ENCODE measurements around the gene ARL5C.

Gene ARL5C

DNA sequence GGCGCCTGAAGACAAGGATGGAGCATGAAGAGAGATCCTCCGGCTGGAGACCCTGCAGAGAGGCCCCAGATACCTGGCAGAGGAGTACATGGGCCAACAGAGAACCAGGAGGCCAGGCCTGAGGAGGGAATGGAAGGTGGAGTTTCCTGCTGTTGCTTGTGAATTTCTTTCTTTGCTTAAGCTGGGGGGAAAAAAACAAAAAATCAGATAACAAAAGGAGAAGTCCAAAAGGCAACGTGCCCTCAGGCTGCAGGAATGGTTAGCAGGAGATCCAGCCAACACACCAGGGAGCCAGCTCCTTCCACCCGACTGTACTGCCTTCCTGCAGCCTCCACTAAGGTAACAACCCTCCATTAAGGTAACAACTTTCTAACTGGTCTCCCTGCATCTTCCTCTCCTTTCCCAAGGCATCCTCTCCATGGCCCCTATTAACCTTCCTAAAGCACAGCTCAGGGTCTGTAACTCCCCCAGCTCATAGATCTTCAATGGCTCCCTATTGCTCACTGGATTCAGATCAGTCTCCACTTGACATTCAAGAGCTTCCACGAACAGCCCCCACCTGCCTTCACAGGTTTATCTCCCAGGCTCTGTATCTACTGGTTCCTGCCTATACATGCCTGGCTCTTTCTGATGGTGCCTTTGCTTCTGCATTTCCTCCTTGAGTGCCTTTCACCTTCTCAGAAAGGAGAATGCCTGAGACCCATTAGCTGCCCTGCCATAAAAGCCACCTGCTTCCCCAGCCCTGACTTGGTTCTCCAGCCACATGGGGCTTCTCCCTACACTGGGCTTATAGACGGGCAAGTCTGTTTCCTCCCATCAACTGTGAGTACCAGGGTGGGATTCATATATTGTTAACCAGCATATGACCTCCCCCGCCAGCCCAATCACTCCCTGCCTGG is 725 bp upstream of the ARL5C start:
- DNase-seq = no peak

DNA sequence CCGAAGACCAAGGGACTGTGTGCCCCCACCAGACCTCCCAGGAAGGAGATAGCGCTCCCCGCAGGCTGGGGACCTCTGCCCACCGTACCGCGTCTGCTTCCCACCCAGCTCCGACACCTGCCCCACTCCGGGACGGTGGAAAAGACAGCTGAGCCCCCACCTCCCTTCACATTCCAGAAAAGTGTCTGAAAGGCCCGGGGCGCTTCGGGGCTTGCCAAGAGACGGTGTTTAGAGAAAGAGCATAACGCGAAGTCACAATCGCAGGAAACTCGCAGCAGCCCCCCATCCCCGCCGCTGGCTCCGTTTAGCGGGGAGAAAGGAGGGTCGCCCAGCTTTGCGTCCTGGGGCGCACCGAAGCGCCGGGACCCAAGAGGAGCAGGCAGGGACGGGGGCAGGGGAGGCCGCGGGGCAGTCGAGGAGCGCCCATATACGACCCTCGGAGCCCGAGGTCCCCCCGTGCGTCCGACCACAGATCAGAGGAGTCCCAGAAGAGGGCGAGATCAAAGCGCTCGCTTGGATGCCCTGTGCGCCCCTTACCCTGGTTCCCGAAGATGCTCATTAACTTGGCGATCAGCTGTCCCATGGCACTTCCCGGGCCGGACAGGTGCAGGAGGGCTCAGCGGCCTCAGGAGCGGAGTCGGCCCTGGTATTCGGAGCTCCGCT is 652 bp downstream of the ARL5C start:
- DNase-seq = no peak

DNA sequence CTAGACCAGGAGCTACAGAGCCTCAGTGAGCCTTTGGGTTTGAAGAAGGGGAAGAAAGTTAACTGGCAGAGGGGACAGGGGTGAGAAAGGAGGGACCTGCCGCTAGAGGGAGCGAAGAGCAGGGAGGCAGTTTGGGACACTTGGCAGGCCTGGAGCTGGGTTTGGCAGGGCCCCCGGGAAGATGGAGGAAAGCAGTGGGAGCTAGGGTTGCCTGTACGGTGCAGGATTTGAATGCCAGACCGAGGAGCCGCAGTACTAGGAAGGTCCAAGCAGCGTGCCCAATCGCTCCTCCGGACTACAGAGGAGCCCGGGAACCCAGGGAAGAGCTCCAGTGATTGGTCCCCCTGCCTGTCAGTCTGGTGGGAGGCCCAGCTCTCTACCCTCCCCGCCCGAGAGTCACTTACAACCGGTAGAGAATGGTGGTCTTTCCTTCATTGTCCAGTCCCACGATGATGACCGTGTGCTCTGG is 1.3 kb downstream of the ARL5C start:
- peak; percentile 66 to 82 for DNase-seq

DNA sequence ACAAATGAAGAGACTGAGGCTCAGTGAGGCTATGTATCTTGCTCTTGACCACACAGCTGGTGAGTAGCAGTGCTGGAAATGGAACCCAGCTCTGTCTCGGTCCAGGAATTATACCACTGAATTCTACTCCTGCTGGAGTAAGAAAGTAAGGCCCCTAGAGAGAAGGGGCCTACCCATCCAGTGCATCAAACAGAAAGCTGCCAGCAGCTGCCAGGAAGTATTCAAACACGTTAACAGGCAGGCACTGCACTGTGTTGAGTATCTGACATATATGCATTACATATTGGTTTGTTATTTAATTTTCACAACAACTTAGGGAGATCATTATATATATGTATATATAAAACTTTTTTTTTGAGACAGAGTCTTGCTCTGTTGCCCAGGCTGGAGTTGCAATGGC is 4.0 kb downstream of the ARL5C start:
- no peak for DNase-seq

DNA sequence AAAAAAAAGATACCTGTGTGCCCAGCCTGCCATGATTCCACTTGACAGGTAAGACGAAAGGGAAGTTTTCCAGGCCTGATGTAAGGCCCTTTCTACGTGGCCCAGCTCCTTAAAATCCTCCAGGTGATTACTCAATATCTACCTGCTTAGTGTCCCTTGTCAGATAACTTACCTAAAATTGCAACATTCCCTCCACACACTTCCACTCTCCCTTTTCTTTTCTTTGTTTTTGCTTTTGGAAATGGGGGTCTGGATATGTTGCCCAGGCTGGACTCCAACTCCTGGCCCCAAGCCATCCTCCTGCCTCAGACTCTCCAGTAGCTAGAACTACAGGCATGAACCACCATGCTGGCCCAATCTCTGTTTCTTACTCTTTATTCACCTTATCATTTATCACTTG is 7.3 kb downstream of the ARL5C start:
- DNase-seq = no peak

DNA sequence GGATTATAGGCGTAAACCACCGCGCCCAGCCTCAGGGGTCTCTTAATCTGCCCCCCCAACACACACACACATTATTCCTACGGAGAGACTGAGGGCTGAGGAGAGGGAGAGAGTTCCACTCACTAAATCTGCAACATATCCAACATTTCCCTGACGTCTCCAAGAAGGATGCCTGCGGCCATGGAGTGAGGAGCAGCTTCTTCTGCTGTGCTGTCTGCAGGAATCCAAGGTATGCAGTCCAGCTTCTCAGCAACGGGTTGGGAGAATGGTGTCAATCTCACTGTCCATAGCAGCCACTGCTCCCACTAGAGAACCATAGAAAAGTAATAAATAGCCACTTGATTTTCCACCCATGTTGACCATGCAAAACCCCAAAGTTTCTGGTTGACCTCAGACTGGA is 9.5 kb downstream of the ARL5C start:
- no peak for DNase-seq

DNA sequence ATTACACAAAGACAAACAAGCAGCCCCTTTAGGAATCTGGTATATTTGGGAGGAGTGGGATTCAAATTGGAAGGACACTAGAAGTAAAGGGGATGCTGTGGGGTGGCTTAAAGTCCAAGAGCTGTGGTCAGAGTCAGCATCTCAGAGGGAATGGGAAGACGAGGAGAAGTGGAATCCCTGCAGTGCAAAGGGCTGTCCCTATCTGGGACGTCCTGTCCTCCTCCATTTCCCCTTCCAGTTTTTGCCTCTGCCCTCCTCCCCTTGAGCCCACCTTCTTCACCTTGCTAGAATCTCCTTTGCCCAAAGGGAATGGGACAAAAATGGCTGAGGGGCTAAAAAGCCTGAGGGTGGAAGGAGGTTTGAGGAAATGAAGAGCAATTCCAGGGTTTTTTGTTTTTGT is 10.3 kb downstream of the ARL5C start:
- DNase-seq = no peak

DNA sequence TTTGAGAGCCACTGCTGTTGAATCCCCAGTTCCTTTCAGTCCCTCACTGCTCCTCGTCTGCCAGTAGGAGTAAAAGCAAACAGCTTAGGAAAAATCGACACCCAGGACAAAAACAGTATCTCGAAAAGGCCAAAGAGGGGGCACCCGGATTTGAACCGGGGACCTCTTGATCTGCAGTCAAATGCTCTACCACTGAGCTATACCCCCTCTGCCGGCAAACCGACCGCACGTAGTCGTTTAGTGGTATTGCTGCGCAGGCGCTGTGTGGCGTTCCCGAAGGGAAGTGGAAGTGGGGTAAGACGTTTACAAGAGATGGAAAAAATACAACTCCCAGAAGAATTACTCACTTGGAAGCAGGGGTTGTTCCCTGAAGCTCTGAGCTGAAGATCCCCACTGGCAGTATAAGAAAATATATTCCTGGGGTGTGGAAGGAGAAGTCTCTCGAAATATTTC is 12.3 kb downstream of the ARL5C start:
- DNase-seq = peak; percentile 76 to 99

DNA sequence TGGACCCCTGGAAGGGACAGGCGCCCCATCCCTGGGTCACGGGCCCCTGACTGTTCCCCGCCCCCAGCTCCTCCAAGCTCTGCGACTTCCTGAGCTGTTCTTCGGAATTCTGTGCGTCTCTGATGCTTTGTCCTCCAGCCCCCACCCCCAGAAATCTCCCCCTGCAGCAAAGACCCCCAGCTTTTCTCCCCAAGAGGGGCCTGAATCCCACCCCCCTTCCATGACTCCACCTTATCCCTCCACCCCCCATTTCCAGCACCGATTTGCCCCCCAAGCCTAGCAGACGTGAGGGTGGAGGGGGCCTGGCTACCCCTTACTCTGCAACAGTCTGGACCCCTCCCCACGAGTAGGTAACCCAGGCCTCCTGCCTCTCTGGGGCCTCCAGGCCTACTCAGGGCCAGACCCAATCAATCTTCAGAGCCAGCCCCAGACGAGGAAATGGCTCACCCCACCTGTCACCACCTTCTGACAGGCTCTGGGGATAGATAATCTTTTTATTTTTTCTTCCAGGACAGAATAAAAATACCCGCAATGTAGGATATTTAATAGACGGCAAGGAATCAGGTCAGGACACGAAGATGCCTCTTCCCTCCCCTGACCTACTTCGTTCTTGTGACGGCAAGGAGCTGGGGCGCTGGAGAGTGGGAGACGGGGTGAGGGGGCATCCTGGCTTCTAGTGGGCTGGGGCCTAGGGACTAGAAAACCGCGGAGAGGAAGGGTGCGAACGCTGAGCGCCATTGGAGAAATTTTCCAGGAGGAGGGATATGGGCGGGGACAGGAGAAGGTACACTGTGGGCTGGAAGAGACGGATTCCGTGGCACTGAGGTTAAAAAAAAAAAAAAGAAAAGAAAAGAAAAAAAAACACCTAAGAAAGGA is 13.8 kb downstream of the ARL5C start:
- DNase-seq = no peak

DNA sequence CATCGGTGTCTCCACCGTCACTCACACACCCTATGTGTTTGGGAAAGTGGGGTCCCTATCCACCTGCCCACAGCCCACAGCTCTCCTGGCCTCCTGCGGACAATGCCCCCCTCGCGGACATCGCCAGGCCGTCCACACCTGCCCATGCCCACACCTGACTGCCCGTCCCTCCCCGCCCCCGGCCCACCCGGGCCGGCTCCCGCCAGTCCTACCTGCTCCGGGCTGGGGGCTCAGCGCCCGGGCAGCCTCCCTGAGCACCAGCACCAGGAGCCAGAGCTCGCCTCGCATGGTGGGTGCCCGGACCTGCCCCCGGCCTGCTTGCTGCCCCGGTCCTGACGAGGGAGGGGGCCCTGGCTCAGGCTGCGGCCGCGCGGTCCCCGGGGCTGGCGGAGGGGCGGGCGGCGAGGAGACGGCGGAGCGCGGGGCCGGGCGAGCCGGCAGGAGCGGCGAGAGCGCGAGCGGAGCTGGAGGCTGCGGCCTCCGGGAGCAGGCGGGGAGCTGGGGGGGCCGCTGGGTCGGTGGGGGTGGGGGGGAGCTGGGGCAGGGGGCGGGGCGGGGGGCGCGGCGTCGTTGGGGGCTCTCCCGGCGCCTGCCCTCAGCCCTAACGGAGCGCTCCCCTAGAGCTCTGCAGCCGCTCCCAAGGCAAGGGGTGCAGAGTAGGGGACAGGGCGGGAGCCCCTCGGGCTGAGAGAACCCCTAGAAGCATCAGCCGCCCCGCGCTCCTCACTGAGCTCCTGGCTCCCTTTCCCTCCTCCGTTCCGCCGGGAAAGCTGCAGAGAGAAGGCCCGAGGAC is 14.6 kb downstream of the ARL5C start, which contains the start of gene PLXDC1:
Gene PLXDC1 (minus strand): TSS at position 488 of the 793 bp plus-strand sequence. CDS start 200 bp downstream, at position 288.
- DNase-seq = no peak

DNA sequence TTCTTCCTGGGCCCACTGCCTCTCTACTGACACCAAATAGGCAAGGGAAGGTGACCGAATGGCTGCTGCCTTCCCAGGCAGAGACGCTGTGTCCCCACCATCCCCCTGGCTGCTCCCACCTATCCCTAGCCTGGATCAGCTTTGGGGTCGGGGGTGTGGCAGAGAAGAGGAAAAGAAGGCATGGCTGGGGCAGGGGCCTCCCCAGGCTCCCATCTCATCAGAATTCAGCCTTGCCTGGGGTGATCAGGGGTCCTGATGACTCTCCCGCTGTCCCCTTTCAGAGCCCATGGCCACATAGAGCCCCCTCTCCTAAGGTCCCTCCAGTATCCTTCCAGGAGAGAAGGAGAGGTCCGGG is 15.2 kb downstream of the ARL5C start:
- DNase-seq = no peak

DNA sequence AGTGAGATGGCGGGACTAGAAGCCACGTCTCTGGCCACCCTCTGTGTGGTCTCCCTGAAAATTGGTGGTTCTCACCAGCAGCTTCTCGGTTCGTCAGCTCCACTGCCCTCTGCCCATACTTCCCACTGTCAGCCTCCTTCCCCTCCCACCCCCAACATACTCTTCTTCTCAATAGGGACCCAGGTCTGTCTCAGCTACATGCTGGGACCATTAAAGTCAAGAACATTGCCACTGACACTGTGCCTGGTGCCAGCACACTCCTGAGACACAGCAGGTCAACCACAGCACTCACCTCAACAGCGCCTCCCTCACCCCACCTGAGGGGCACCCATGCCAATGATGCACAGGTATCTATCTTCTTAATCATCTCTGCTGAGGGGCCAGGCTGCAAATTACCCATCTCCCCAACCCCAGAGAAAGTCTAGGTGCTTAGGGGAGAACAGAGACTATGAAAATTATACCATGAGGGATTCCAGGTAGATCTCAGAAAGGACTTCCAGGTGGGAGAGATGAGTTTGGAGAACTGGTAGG is 15.8 kb downstream of the ARL5C start:
- no peak for DNase-seq

DNA sequence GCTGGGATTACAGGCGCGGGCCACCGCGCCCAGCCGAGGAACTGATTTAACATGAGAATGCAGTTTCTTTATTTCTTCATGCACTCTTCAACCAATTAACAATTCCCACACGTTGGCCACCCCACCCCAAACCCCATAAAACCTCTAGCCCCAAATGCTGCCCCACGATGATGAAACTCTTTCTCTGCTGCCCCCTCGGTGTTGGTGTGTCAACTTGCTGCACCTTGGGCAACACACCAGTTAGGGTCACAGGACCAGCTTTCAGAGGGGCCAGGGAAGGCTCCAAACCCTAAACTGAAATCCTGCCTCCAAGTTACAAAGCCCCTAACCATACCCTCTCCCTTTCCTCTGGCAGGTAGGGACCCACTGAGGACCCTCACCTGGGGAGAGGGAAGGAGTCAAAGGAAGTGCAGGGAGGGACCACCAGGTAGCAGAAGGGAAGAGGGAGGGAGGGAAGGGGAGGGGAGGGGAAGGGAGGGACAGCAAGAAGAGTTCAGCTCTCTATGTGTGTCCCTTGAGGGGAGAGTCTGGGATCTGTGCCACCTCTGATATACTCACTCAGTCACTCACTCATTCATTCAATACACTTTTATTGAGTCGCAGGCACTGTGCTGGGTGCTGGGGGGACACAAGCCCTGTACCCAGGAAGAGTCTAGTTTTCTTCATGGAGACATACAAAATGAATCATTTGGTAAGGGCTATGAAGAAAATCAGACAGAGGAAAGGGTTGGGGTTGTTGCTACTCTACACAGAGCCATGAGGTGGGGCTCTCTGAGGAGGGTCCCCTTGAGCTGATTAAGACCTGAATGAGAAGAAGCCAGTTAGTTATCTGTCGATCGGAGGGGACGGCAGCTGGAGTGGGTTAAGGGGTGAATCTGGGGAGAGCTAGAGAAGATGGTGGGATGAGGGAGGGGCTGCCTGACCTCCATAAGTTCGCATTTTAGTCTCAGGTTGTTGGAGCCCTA is 18.5 kb downstream of the ARL5C start:
- no peak for DNase-seq

DNA sequence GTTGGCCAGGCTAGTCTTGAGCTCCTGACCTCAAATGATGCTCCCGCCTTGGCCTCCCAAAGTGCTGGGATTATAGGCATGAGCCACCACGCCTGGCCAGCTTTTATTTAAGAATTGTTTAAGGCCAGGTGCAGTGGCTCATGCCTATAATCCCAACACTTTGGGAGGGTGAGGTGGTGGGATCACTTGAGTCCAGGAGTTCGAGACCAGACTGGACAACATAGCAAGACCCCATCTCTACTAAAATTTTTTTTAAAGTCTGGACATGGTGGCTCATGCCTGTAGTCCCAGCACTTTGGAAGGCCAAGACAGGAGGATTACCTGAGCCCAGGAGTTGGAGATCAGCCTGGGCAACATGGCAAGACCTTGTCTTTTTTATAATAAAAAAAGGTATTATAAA is 19.7 kb downstream of the ARL5C start:
- DNase-seq = no peak

DNA sequence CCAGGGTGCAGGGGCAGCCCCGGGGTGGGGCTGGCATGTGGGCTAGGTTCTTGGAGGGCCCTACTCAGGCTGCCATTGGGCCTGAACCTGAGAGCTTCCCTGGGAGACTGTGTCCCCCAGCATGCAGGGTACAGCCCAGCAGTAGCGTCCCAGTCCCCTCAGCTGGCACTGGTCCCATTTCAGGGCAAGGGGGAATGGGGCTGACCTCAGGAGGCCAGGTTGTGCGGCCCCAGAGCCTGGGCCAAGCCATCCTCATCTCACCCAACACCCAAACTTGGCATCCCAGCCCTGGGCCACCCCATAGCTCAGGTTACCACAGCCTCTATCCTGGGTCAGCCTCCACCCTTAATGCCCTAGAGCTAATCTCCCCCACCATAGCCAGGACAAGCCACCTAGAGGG is 20.8 kb downstream of the ARL5C start:
- DNase-seq = no peak

DNA sequence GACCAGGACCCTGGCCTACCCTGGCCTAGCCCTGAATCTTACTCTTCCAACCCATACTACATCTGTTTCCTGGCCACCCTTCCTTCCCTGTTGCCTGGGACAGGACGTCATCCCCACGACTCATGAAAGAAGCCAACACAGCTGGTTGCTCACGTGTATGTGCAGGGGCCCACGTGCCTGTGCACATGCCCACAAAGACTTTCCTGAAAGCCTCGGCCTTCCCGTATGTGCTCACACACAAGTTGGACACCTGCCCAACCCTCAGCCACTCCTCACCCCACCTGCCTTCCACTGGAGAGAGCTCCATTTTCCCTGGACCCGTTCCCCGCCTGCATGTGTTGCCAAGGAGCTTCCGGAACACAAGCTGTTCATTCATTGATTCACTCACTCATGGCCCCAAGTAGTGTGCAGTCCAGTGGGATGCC is 21.5 kb downstream of the ARL5C start:
- DNase-seq = no peak

DNA sequence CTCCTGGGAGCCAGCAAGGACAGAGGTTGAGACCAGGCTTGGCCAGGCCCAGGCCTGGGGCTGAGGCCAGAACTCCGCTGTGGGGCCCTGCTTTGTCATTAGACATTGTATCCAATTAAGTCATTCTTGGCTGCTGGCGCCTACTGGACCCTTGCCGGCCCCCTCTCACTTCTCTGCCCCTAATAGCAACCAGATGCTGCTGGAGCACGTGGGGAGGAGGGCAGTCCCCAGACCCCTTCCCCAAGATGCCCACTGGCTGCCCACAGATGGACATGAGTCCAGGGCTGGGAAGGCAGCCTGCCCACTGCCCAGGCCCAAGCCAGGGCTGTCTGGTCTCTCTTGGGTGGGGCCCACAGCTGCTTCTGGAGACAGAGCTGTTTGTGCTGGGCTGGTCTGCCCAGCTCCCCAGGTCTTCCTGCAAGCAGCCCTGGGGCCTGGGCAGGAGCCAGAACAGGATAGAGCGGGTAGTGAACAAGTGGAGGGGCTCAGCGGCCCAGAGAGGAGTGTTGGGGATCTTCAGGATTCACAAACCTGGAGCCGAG is 22.3 kb downstream of the ARL5C start:
- no peak for DNase-seq

DNA sequence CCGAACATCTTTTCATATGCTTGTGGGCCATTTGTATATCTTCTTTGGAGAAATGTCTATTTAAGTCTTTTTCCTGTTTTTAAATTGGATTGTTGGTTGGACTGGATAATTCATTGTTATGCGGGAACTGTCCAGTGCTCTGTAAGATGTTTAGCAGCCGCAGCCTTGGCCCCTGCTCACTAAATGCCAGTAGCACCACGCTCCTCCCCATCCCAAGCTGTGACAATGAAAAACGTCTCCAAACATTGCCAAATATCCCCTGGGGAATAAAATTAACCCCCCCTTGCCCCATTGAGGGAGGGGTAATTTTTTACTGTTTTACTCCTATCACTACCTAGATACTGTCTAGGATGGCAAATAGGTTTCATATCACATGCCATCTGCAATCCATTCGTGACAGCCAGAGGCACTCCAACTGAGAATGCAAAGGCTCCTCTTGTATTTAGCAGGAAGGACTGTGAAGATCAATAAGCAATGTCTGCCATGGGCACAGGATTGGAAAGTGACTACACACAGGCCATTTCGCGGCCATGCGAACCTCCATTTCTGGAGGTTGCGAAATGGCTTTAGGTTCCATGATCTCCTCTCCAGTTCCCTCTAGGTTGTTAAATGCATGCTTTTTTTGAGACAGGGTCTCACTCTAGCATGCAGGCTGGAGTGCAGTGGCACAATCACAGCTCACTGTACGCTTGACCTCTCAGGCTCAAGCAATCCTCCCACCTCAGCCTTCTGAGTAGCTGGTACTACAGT is 23.9 kb downstream of the ARL5C start:
- no peak for DNase-seq

DNA sequence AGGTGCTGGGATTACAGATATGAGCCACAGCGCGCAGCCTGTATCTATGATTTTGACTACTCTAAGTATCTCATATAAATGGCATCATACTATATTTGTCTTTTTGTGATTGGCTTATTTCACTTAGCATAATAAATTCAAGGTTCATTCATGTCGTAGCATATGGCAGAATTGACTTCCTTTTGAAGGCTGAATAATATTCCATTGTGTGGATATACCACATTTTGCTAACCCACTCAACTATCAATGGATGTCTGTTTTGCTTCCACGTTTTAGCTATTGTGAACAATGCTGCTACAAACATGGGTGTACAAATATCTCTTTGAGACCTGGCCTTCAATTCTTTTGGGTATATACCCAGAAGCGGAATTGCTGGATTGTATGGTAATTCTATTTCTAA is 24.7 kb downstream of the ARL5C start:
- DNase-seq = no peak

DNA sequence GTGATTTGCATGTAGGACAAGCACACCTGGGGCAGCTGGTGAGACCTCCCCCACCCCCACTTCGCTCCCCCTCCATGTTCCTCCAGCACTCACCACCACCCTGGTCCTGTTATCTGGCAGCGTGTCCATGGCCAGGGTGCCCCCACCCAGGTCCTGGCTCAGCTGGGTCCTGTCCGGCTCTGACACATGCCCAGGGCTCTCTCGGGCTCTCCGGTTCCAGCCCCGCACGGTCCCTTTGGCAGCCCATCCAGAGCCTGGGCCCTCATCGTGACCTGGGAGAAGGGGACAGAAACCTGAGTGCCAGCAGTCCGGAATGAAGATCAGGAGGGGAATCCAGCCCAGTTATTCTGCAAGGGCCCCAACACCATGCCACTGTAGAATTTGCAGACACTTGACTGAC is 26.4 kb downstream of the ARL5C start:
- no peak for DNase-seq
